ENCODE data around the gene FAM98B. TPM values are rescaled to one million over a fixed set of nuclear protein-coding genes. Genes with fewer than 3 reads are reported as not detected.
"Not testable (repeated sequence)": the region's sequence is repeated elsewhere in the genome, so short reads cannot be mapped to it uniquely, and the experiment has no call there.

The FAM98B gene
- 3.5 and 24.9 TPM in 2 replicates for total RNA-seq (2014; rRNA removed; shearing (Covaris generic))

GRCh38 chr15:38453971-38454695 is at the start of gene FAM98B:
FAM98B (plus strand) TSS chr15:38454127; CDS start chr15:38454162, 35 bp downstream.
- DNase-seq (ENCODE audit: low read depth), result peak; percentile 85

GRCh38 chr15:38406436-38406835 is 47.5 kb upstream of the FAM98B start:
- DNase-seq (ENCODE audit: low read depth), result no peak

- no peak for DNase-seq (ENCODE audit: low read depth)
These were observed 45.4 kb upstream of the FAM98B start for GRCh38 chr15:38408576-38408975.

GRCh38 chr15:38411902-38412301 is 42.0 kb upstream of the FAM98B start:
- no peak for DNase-seq (ENCODE audit: low read depth)

- no peak for DNase-seq (ENCODE audit: low read depth)
These were observed 41.5 kb upstream of the FAM98B start for GRCh38 chr15:38412466-38412865.

GRCh38 chr15:38414357-38414756 is 39.6 kb upstream of the FAM98B start:
- DNase-seq (ENCODE audit: low read depth), result peak; percentile 67

- no peak for DNase-seq (ENCODE audit: low read depth)
These were observed 32.7 kb upstream of the FAM98B start for GRCh38 chr15:38421069-38421690.

GRCh38 chr15:38424101-38424552 is 29.8 kb upstream of the FAM98B start:
- DNase-seq (ENCODE audit: low read depth), result no peak

- DNase-seq (ENCODE audit: low read depth), result no peak
These were observed 28.7 kb upstream of the FAM98B start for GRCh38 chr15:38425269-38425668.

- DNase-seq (ENCODE audit: low read depth), result no peak
These were observed 26.5 kb upstream of the FAM98B start for GRCh38 chr15:38427380-38427779.

- DNase-seq (ENCODE audit: low read depth), result no peak
These were observed 23.7 kb upstream of the FAM98B start for GRCh38 chr15:38430106-38430760.

GRCh38 chr15:38436993-38437392 is 16.9 kb upstream of the FAM98B start:
- DNase-seq (ENCODE audit: low read depth), result no peak

GRCh38 chr15:38437603-38438002 is 16.3 kb upstream of the FAM98B start:
- not testable (repeated sequence) for DNase-seq (ENCODE audit: low read depth)

- DNase-seq (ENCODE audit: low read depth), result no peak
These were observed 15.6 kb upstream of the FAM98B start for GRCh38 chr15:38438031-38438986.

GRCh38 chr15:38440353-38441129 is 13.4 kb upstream of the FAM98B start:
- DNase-seq (ENCODE audit: low read depth), result peak; percentile 47

GRCh38 chr15:38441130-38441519 is 12.8 kb upstream of the FAM98B start:
- no peak for DNase-seq (ENCODE audit: low read depth)

GRCh38 chr15:38454696-38455090 is 766 bp downstream of the FAM98B start:
- DNase-seq (ENCODE audit: low read depth), result no peak

GRCh38 chr15:38455092-38455491 is 1.2 kb downstream of the FAM98B start:
- DNase-seq (ENCODE audit: low read depth), result no peak

GRCh38 chr15:38458646-38459045 is 4.7 kb downstream of the FAM98B start:
- no peak for DNase-seq (ENCODE audit: low read depth)

GRCh38 chr15:38459480-38459879 is 5.6 kb downstream of the FAM98B start:
- DNase-seq (ENCODE audit: low read depth), result no peak

GRCh38 chr15:38460543-38460942 is 6.6 kb downstream of the FAM98B start:
- no peak for DNase-seq (ENCODE audit: low read depth)
